ENCODE data around the gene LY9.

DNA sequence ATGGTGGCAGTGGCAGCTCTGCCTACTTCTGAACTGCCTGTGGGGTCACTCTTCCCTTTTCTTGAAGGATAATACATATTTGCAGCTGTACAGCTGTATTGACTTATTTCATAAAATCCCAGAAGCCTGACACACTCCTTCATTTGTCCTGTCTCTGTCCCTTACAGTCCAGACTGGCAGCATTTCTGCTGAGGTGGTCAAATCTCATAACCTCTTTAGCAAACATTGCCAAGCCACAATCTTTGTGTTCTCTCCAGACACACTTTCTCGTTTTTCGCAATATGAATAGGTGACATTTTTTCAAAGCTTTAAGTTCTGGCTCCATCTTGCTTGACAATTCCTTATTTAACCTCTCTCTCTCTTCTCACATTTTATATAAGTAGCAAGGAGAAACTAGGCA lies 15.2 kb downstream of the LY9 start:
- TF ChIP-seq, protein P1, sequence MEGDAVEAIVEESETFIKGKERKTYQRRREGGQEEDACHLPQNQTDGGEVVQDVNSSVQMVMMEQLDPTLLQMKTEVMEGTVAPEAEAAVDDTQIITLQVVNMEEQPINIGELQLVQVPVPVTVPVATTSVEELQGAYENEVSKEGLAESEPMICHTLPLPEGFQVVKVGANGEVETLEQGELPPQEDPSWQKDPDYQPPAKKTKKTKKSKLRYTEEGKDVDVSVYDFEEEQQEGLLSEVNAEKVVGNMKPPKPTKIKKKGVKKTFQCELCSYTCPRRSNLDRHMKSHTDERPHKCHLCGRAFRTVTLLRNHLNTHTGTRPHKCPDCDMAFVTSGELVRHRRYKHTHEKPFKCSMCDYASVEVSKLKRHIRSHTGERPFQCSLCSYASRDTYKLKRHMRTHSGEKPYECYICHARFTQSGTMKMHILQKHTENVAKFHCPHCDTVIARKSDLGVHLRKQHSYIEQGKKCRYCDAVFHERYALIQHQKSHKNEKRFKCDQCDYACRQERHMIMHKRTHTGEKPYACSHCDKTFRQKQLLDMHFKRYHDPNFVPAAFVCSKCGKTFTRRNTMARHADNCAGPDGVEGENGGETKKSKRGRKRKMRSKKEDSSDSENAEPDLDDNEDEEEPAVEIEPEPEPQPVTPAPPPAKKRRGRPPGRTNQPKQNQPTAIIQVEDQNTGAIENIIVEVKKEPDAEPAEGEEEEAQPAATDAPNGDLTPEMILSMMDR (conservative IDR thresholded peaks at IDR 0.05; ENCODE audit: low read depth, low read length): no peak
- no peak for TF ChIP-seq EZH2phosphoT487 (IDR thresholded peaks at IDR 0.05; ENCODE audit: borderline replicate concordance, low read length)
